ENCODE results near the gene SLC5A4.

DNA sequence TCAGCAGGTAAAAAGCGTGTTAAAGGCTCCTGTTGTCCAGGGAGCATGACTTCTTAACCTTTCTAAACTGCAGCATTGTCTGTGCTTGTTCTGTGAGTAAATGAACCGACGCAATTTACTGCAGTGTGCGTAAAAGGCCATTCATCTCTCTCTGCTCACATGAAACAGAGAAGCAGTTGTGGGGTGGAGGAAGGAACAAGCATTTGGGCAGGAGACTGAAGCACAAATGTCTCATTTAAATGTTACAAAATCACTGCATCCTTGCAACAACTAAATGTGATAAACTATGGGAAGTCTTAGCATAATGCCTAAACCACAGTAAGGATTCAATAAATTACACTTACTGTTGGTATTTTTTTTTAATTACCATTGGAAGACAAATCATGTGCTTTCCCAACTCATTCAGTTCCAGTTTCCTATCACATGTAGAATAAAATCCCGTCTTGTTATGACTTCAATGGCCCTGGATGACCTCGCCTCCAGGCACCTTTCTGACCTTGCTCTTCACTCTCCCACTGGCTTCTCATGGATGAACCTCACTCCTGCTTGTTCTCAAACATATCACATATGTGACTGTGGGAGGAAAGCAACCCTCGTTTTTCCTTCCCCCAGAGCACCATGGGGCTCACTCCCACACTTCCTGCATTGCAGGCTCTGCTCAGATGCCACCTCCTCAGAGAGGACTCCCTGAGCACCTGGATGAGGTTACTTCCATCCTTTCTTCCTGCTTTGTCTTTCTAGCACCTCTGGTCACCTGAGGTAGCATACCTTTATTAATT lies 28.6 kb downstream of the SLC5A4 start:
- TF ChIP-seq, protein P1, sequence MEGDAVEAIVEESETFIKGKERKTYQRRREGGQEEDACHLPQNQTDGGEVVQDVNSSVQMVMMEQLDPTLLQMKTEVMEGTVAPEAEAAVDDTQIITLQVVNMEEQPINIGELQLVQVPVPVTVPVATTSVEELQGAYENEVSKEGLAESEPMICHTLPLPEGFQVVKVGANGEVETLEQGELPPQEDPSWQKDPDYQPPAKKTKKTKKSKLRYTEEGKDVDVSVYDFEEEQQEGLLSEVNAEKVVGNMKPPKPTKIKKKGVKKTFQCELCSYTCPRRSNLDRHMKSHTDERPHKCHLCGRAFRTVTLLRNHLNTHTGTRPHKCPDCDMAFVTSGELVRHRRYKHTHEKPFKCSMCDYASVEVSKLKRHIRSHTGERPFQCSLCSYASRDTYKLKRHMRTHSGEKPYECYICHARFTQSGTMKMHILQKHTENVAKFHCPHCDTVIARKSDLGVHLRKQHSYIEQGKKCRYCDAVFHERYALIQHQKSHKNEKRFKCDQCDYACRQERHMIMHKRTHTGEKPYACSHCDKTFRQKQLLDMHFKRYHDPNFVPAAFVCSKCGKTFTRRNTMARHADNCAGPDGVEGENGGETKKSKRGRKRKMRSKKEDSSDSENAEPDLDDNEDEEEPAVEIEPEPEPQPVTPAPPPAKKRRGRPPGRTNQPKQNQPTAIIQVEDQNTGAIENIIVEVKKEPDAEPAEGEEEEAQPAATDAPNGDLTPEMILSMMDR (IDR thresholded peaks at IDR 0.05; ENCODE audit: insufficient read depth, low read length, poor library complexity, severe bottlenecking), result no peak
- no peak for TF ChIP-seq EZH2phosphoT487 (conservative IDR thresholded peaks at IDR 0.05; ENCODE audit: low read length)

Data from SU-DHL-6 (cell line).